SK-N-SH (cell line): ENCODE results near the gene GCC1. TPM values are rescaled to one million over a fixed set of nuclear protein-coding genes. Genes with fewer than 3 reads are reported as not detected.

Source experiments
- CTCF ChIA-PET: fragments of 300-600, 350-600 bp; formaldehyde crosslinking; extraction: SDS; loops from one replicate; lab custom pipeline; 2021; lab: Yijun Ruan, JAX
- POLR2A ChIA-PET: fragments of 350-600 bp; sonication (Branson Sonifier 250); formaldehyde crosslinking; extraction: SDS; loops from one replicate; lab custom pipeline; 2020; ENCODE audit warnings: antibody characterized with exemption, inconsistent platforms; lab: Yijun Ruan, JAX
- DNase-seq: peaks from one replicate; pipeline ENCODE4 v3.0.0; 2012
- H2AFZ ChIP-seq: fragments of 200-600 bp; sonication (generic); 2 replicates; pipeline ENCODE4 v1.8.1; 2016; ENCODE audit warnings: antibody characterized with exemption, mild to moderate bottlenecking, low read depth
- H3F3A ChIP-seq: fragments of 200-600 bp; sonication (generic); replicated peaks from 2 replicates; pipeline ENCODE3; 2016; ENCODE audit warnings: antibody characterized with exemption, mild to moderate bottlenecking; ENCODE audit not compliant: insufficient read depth
- H3K27ac ChIP-seq, 2 experiments: fragments of 200-500 bp in 1 of 2; fragments of 200-600 bp in 1 of 2; sonication (Bioruptor generic) in 1 of 2; sonication (generic), shearing (Covaris generic) in 1 of 2; 2 replicates each; pipeline versions ENCODE4 v1.5.1 to v1.6.1; 2014 to 2016; ENCODE audit warnings: low read depth in 2 of 2, inconsistent platforms in 1 of 2, low read length in 1 of 2, mild to moderate bottlenecking in 1 of 2, mixed read lengths in 1 of 2
- H3K27me3 ChIP-seq: fragments of 200-600 bp; sonication (generic), shearing (Covaris generic); 2 replicates; pipeline ENCODE4 v1.6.1; 2016; ENCODE audit warnings: mixed run types; ENCODE audit not compliant: insufficient read depth
- H3K36me3 ChIP-seq, 2 experiments: fragments of 200-500 bp in 1 of 2; fragments of 200-600 bp in 1 of 2; sonication (Bioruptor generic) in 1 of 2; sonication (generic) in 1 of 2; replicated peaks in 1 of 2; 2 replicates each; pipeline versions ENCODE3 to v1.5.1; 2014 to 2016; ENCODE audit warnings: low read length in 1 of 2, mild to moderate bottlenecking in 1 of 2; ENCODE audit not compliant: insufficient read depth in 2 of 2, control insufficient read depth in 1 of 2
- H3K4me1 ChIP-seq, 2 experiments: fragments of 200-500 bp in 1 of 2; fragments of 200-600 bp in 1 of 2; sonication (Bioruptor generic) in 1 of 2; sonication (generic), shearing (Covaris generic) in 1 of 2; 2 replicates each; pipeline versions ENCODE4 v1.5.1 to v1.6.1; 2014 to 2016; ENCODE audit warnings: low read depth in 1 of 2, low read length in 1 of 2, mixed run types in 1 of 2; ENCODE audit not compliant: insufficient read depth in 2 of 2, control insufficient read depth in 1 of 2
- H3K4me2 ChIP-seq: fragments of 200-600 bp; sonication (generic), shearing (Covaris generic); 2 replicates; pipeline ENCODE4 v1.6.1; 2017; ENCODE audit warnings: mixed run types
- H3K4me3 ChIP-seq, 2 experiments: fragments of 200-500 bp in 1 of 2; fragments of 200-600 bp in 1 of 2; sonication (Bioruptor generic) in 1 of 2; sonication (generic), shearing (Covaris generic) in 1 of 2; 2 replicates each; pipeline versions ENCODE4 v1.5.1 to v1.8.1; 2014 to 2016; ENCODE audit warnings: low read depth in 2 of 2, inconsistent platforms in 1 of 2, low read length in 1 of 2, mild to moderate bottlenecking in 1 of 2, mixed read lengths in 1 of 2, moderate library complexity in 1 of 2
- H3K79me2 ChIP-seq: fragments of 200-600 bp; sonication (generic); 2 replicates; pipeline ENCODE4 v1.8.1; 2017; ENCODE audit warnings: mild to moderate bottlenecking; ENCODE audit not compliant: insufficient read depth
- H3K9ac ChIP-seq: fragments of 200-600 bp; sonication (generic); 2 replicates; pipeline ENCODE4 v1.6.1; 2017; ENCODE audit warnings: mixed run types
- H3K9me2 ChIP-seq: fragments of 200-600 bp; sonication (generic); 2 replicates; pipeline ENCODE4 v1.6.1; 2017; ENCODE audit warnings: mixed run types
- H3K9me3 ChIP-seq: fragments of 200-600 bp; sonication (generic); 2 replicates; pipeline ENCODE4 v1.6.1; 2017; ENCODE audit warnings: mixed run types, mild to moderate bottlenecking, moderate library complexity
- H4K20me1 ChIP-seq: fragments of 200-600 bp; sonication (generic); 2 replicates; pipeline ENCODE4 v1.6.1; 2017; ENCODE audit warnings: mild to moderate bottlenecking, mixed run types; ENCODE audit not compliant: insufficient read depth
- CHD2 ChIP-seq: fragments of 150-350 bp; IDR thresholded peaks from 2 replicates; pipeline ENCODE4 v1.6.1; 2018; ENCODE audit warnings: low read length; ENCODE audit not compliant: partially characterized antibody
- CTCF ChIP-seq: fragments of 200-600 bp; sonication (generic); IDR thresholded peaks from 2 replicates; pipeline ENCODE4 v1.6.1; 2017; ENCODE audit warnings: antibody characterized with exemption, mild to moderate bottlenecking, moderate library complexity
- ELF1 ChIP-seq: IDR thresholded peaks from 2 replicates; pipeline ENCODE4 v1.4.0; 2012
- FOSL2 ChIP-seq: IDR thresholded peaks from 2 replicates; pipeline ENCODE4 v1.4.0; 2012; ENCODE audit warnings: low read depth, mild to moderate bottlenecking, moderate library complexity, borderline replicate concordance
- FOXJ3 ChIP-seq: sonication (generic); formaldehyde crosslinking; IDR thresholded peaks from 2 replicates; pipeline ENCODE4 v1.5.1; 2020; ENCODE audit warnings: mild to moderate bottlenecking, missing genetic modification reagents
- FOXM1 ChIP-seq: IDR thresholded peaks from 2 replicates; pipeline ENCODE4 v1.4.0; 2012; ENCODE audit warnings: low read depth, mild to moderate bottlenecking
- GATA2 ChIP-seq: sonication (generic); formaldehyde crosslinking; IDR thresholded peaks from 2 replicates; pipeline ENCODE4 v1.5.0; 2020; ENCODE audit warnings: mild to moderate bottlenecking, missing genetic modification reagents
- IRF3 ChIP-seq: fragments of 150-350 bp; IDR thresholded peaks from 2 replicates; pipeline ENCODE4 v1.6.1; 2016; ENCODE audit warnings: mild to moderate bottlenecking, low read depth, low read length
- JUND ChIP-seq: IDR thresholded peaks from 2 replicates; pipeline ENCODE4 v1.4.0; 2012
- MAX ChIP-seq: IDR thresholded peaks from 2 replicates; pipeline ENCODE4 v1.4.0; 2012; ENCODE audit warnings: low read depth
- NFIC ChIP-seq: IDR thresholded peaks from 2 replicates; pipeline ENCODE4 v1.4.0; 2012; ENCODE audit warnings: borderline replicate concordance
- NRF1 ChIP-seq: IDR thresholded peaks from 2 replicates; pipeline ENCODE4 v1.6.1; 2012; ENCODE audit warnings: low read depth, mild to moderate bottlenecking, low read length
- RFX5 ChIP-seq: IDR thresholded peaks from 2 replicates; pipeline ENCODE4 v1.6.1; 2012; ENCODE audit warnings: mild to moderate bottlenecking, improper control_type of control experiment, low read length
- SIN3A ChIP-seq: IDR thresholded peaks from 2 replicates; pipeline ENCODE4 v1.6.1; 2012; ENCODE audit warnings: low read depth, mild to moderate bottlenecking, low read length, moderate library complexity, borderline replicate concordance
- USF2 ChIP-seq: fragments of 150-350 bp; IDR thresholded peaks from 2 replicates; pipeline ENCODE4 v1.6.1; 2017; ENCODE audit warnings: antibody characterized with exemption, low read length, low read depth, borderline replicate concordance
- YY1 ChIP-seq: IDR thresholded peaks from 2 replicates; pipeline ENCODE4 v1.4.0; 2012; ENCODE audit warnings: low read depth, mild to moderate bottlenecking
- ZBTB33 ChIP-seq: IDR thresholded peaks from 2 replicates; pipeline ENCODE4 v1.4.0; 2012; ENCODE audit warnings: low read depth, borderline replicate concordance
- WGBS: methylation state at CpG from one replicate; pipeline ENCODE4 v1.1.6; 2017; ENCODE audit warnings: low lambda C conversion rate; 5-methylcytosine and 5-hydroxymethylcytosine counted together
- polyA plus RNA-seq, 3 experiments: library from polyadenylated mRNA; depleted of rRNA; stranded (reverse); fragments of >200 nt; gene quantifications; 2 replicates each; pipeline ENCODE4 v1.2.3, GENCODE V29; 2012

The GCC1 gene
- polyA plus RNA-seq, 1 of the 3 experiments (the other 2 are of a cell fraction): 8.4 TPM

GRCh38 chr7:127612263-127612662, 26.9 kb upstream of the GCC1 start:
- Histone ChIP-seq H2AFZ (no peak overlapping the region), H3K36me3 (no peaks in the 10 kb centered on the region), H3K27me3 (peaks cover 40% of the 10 kb centered on the region), H4K20me1 (no peaks in the 10 kb centered on the region), H3K4me2 (no peak overlapping the region), H3K9me3 (no peaks in the 10 kb centered on the region), H3K79me2 (no peaks in the 10 kb centered on the region), H3F3A (no peaks in the 10 kb centered on the region), H3K9ac (no peak overlapping the region), H3K4me1 (no peaks in the 10 kb centered on the region), H3K9me2 (no peaks in the 10 kb centered on the region), H3K27ac (no peak overlapping the region), H3K4me3 (no peak overlapping the region)
- WGBS: 5% methylated on average over 1 of the region's 1 CpG
- DNase-seq: no peak
- CTCF ChIA-PET: no interaction called here
- TF ChIP-seq GATA2 (CRISPR knock-in tag) (no peak), MAX (no peak), FOSL2 (no peak), NFIC (no peak), CTCF (no peak), NRF1 (no peak), SIN3A (no peak), YY1 (no peak), ELF1 (no peak), JUND (no peak), IRF3 (no peak), USF2 (no peak), FOXM1 (no peak), RFX5 (no peak), ZBTB33 (no peak), CHD2 (no peak), FOXJ3 (CRISPR knock-in tag) (no peak)
- POLR2A ChIA-PET: no interaction called here
